ENCODE measurements around the gene CERT1.

DNA sequence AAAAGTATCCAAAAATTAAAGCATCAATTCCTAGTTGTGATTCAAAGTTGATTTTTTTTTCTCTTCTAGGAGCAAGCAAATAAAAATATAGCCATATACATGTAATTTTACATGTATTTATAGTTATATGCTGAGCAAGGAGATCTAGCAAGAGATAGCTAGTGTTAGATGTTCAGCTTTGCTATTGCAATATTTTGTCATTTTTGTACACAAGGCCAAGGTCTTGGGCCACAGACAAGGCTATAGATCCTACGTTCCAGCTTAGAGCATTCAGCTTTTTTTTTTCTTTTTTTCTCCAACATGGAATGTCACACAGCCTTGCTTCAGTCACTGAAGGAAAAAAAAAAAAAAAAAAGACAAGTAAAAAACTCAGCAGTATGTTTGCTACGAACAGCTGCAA lies 137.6 kb downstream of the CERT1 start:
- TF ChIP-seq, protein P1, sequence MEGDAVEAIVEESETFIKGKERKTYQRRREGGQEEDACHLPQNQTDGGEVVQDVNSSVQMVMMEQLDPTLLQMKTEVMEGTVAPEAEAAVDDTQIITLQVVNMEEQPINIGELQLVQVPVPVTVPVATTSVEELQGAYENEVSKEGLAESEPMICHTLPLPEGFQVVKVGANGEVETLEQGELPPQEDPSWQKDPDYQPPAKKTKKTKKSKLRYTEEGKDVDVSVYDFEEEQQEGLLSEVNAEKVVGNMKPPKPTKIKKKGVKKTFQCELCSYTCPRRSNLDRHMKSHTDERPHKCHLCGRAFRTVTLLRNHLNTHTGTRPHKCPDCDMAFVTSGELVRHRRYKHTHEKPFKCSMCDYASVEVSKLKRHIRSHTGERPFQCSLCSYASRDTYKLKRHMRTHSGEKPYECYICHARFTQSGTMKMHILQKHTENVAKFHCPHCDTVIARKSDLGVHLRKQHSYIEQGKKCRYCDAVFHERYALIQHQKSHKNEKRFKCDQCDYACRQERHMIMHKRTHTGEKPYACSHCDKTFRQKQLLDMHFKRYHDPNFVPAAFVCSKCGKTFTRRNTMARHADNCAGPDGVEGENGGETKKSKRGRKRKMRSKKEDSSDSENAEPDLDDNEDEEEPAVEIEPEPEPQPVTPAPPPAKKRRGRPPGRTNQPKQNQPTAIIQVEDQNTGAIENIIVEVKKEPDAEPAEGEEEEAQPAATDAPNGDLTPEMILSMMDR (IDR thresholded peaks at IDR 0.05), result no peak
- TF ChIP-seq POLR2A (IDR thresholded peaks at IDR 0.05), result no peak

Data from tibial nerve (tissue), 3 donors.